Neuronal stem cell (in vitro differentiated cells): ENCODE measurements around the gene OSGEP.
A peak's percentile ranks its signal among the peaks of the same experiment; 100 is the strongest.

Experiments used
- DNase-seq: peaks from one replicate; pipeline ENCODE4 v3.0.0-alpha.2; 2013; ENCODE audit warnings: low spot score
- H2AFZ ChIP-seq: one replicate; pipeline ENCODE4 v1.6.1; 2013; ENCODE audit warnings: mild to moderate bottlenecking, low read length, inconsistent platforms
- H2AK5ac ChIP-seq: 2 replicates; pipeline ENCODE4 v1.6.1; 2013; ENCODE audit warnings: low read depth, mild to moderate bottlenecking, inconsistent platforms, low read length, moderate library complexity, mixed read lengths
- H2BK120ac ChIP-seq: 2 replicates; pipeline ENCODE4 v1.6.1; 2013; ENCODE audit warnings: low read depth, mild to moderate bottlenecking, inconsistent platforms, low read length, moderate library complexity, mixed read lengths
- H2BK12ac ChIP-seq: one replicate; pipeline ENCODE4 v1.6.1; 2013; ENCODE audit warnings: low read length, inconsistent platforms
- H2BK15ac ChIP-seq: 2 replicates; pipeline ENCODE4 v1.6.1; 2013; ENCODE audit warnings: mild to moderate bottlenecking, low read length, inconsistent platforms, mixed read lengths
- H2BK5ac ChIP-seq: one replicate; pipeline ENCODE4 v1.6.1; 2013; ENCODE audit warnings: inconsistent platforms, mild to moderate bottlenecking, low read length, moderate library complexity
- H3K14ac ChIP-seq: one replicate; pipeline ENCODE4 v1.6.1; 2013; ENCODE audit warnings: low read length, inconsistent platforms
- H3K18ac ChIP-seq: 2 replicates; pipeline ENCODE4 v1.6.1; 2013; ENCODE audit warnings: low read length, inconsistent platforms
- H3K23ac ChIP-seq: 2 replicates; pipeline ENCODE4 v1.6.1; 2013; ENCODE audit warnings: low read depth, mild to moderate bottlenecking, mixed read lengths, low read length, inconsistent platforms; ENCODE audit not compliant: poor library complexity
- H3K27ac ChIP-seq: replicated peaks from 3 replicates; pipeline ENCODE4 v1.5.1; 2013; ENCODE audit warnings: low read length, inconsistent platforms
- H3K27me3 ChIP-seq, 3 experiments: 2 replicates each; pipeline ENCODE4 v1.6.1; 2013; ENCODE audit warnings: low read length in 3 of 3, mild to moderate bottlenecking in 2 of 3, inconsistent platforms in 1 of 3, low read depth in 1 of 3, mixed read lengths in 1 of 3, moderate library complexity in 1 of 3; ENCODE audit not compliant: control insufficient read depth in 3 of 3, insufficient read depth in 3 of 3
- H3K36me3 ChIP-seq, 2 donors: replicated peaks in 1 of 2; 2 replicates each; pipeline ENCODE4 v1.6.1; 2013; ENCODE audit warnings: low read length in 2 of 2; ENCODE audit not compliant: control insufficient read depth in 2 of 2, insufficient read depth in 2 of 2
- H3K4ac ChIP-seq: 2 replicates; pipeline ENCODE4 v1.6.1; 2013; ENCODE audit warnings: inconsistent platforms, mild to moderate bottlenecking, low read length, moderate library complexity
- H3K4me1 ChIP-seq, 2 donors: 1 replicate in 1 of 2; 2 replicates in 1 of 2; pipeline ENCODE4 v1.6.1; 2013; ENCODE audit warnings: low read length in 2 of 2, low read depth in 1 of 2; ENCODE audit not compliant: control insufficient read depth in 2 of 2, insufficient read depth in 1 of 2
- H3K4me2 ChIP-seq: one replicate; pipeline ENCODE4 v1.6.1; 2013; ENCODE audit warnings: mild to moderate bottlenecking, low read length, inconsistent platforms; ENCODE audit not compliant: insufficient read depth, poor library complexity, severe bottlenecking
- H3K4me3 ChIP-seq, 2 donors: 2 replicates each; pipeline ENCODE4 v1.5.1; 2013; ENCODE audit warnings: low read length in 2 of 2, mild to moderate bottlenecking in 2 of 2, inconsistent platforms in 1 of 2, moderate library complexity in 1 of 2
- H3K79me1 ChIP-seq: one replicate; pipeline ENCODE4 v1.6.1; 2013; ENCODE audit warnings: low read depth, mild to moderate bottlenecking, inconsistent platforms, low read length, moderate library complexity
- H3K9ac ChIP-seq: one replicate; pipeline ENCODE4 v1.6.1; 2013; ENCODE audit warnings: mild to moderate bottlenecking, low read depth, low read length, inconsistent platforms; ENCODE audit not compliant: poor library complexity
- H3K9me3 ChIP-seq, 2 donors: replicated peaks in 1 of 2; 2 replicates each; pipeline versions ENCODE3 to v1.6.1; 2013; ENCODE audit warnings: low read length in 2 of 2, mild to moderate bottlenecking in 2 of 2, inconsistent platforms in 1 of 2, low read depth in 1 of 2, mixed read lengths in 1 of 2, moderate library complexity in 1 of 2; ENCODE audit not compliant: control insufficient read depth in 2 of 2, insufficient read depth in 1 of 2
- H4K8ac ChIP-seq: one replicate; pipeline ENCODE4 v1.6.1; 2013; ENCODE audit warnings: low read depth, mild to moderate bottlenecking, inconsistent platforms, low read length, moderate library complexity
- H4K91ac ChIP-seq: one replicate; pipeline ENCODE4 v1.6.1; 2013; ENCODE audit warnings: low read length, low read depth, mild to moderate bottlenecking, inconsistent platforms; ENCODE audit not compliant: poor library complexity
- WGBS, 2 donors: extraction: QIAGEN DNeasy Blood & Tissue Kit; methylation state at CpG; one replicate each; pipeline ENCODE4 v1.1.7; 2013; ENCODE audit warnings: missing lambda C conversion rate in 2 of 2, mixed read lengths in 1 of 2; ENCODE audit not compliant: insufficient read length in 2 of 2, insufficient replicate concordance in 1 of 2; ENCODE audit errors: extremely low coverage in 2 of 2; 5-methylcytosine and 5-hydroxymethylcytosine counted together

The OSGEP gene

DNA sequence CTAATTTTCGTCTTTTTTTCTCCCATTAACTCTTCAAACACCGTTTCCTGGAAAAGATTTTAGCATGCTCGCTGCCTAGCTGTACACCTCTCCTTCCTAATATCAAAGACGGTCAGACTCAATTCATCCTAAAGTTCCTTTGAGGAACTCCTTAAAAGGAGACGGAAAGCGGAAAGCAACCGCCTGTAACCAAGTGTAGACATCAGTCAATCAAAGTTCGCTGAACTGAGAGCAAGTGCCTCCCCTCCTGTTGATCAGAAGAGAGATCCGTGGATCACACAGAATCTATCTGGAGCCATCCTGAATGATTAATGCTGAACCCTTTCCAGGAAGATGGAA, 40.9 kb downstream of the OSGEP start:
- DNase-seq, result no peak
- no peak overlapping the region for H3K9ac ChIP-seq
- no peaks in the 10 kb centered on the region for H3K79me1 ChIP-seq
- no peak overlapping the region for H3K23ac ChIP-seq
- H3K4ac ChIP-seq, result no peak overlapping the region
- WGBS, 2 donors, result no CpG with 5 or more reads among the region's 9 CpGs
- H3K9me3 ChIP-seq, result no peaks in the 10 kb centered on the region
- H2BK12ac ChIP-seq, result no peak overlapping the region
- H2BK120ac ChIP-seq, result no peak overlapping the region
- no peak overlapping the region for H3K18ac ChIP-seq
- H2AK5ac ChIP-seq, result no peak overlapping the region
- no peaks in the 10 kb centered on the region for H3K36me3 ChIP-seq
- H4K91ac ChIP-seq, result no peak overlapping the region
- H4K8ac ChIP-seq, result no peak overlapping the region
- no peak overlapping the region for H2BK5ac ChIP-seq
- peak overlapping the region; percentile 99 for H2AFZ ChIP-seq
- peak overlapping the region; percentile 86 to 89 for H3K4me3 ChIP-seq
- no peak overlapping the region for H2BK15ac ChIP-seq
- H3K27ac ChIP-seq, result no peak overlapping the region
- peaks cover 0 to 2% of the 10 kb centered on the region in 2 donors for H3K4me1 ChIP-seq
- no peak overlapping the region for H3K14ac ChIP-seq
- peaks cover 0 to 3% (median 0%) of the 10 kb centered on the region in 3 experiments for H3K27me3 ChIP-seq
- peak overlapping the region; percentile 69 for H3K4me2 ChIP-seq

DNA sequence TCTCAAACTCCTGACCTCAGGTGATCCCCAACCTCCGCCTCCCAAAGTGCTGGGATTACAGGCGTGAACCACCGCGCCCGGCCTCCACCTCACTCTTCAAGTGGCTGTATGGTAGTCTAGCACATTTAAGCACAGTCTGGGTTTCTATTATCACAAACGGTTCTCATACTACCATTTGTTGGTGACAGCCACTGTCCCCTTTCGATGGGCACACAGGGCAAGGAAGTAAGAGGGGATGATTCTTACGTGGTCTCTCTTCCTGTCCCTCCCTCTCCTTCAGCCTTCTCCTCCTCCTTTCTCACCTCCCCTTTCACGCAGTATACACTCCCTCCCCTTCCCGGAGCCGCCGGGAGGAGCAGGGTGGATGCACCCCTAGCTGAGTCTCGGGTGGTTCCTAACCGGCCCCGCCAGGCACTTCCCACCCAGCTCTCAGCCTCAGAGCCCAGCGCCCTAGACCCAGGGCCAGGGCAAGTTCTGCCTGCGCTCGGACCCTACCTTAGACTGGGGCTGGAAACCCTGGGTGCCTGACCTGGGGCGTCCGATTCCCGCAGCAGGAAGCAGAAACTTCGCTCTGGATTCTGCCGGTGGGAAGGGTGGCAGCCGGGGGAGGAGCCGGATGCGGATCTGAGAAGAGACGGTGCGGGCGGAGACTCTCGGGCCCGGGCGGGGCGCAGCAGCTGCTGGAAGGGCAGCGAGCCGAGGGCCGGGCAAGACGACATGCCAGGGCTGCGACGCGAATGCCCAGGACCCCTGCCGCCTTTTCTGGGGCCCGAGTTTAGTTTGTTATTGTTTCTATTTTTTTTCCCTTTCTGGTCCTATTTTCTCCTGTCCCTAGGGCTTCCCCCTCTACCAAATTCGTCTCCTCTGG, 41.5 kb downstream of the OSGEP start, which contains the start of gene TEP1:
Gene TEP1 (minus strand): TSS at position 626 of the 868 bp plus-strand sequence. CDS start 5,062 bp downstream, outside the sequence.
- peaks cover under 1 to 4% of the 10 kb centered on the region in 2 donors for H3K36me3 ChIP-seq
- no peak within 1 kb of the TSS for H2BK120ac ChIP-seq
- H4K91ac ChIP-seq, result no peak within 1 kb of the TSS
- peak within 1 kb of the TSS; percentile 99 for H2AFZ ChIP-seq
- peak within 1 kb of the TSS; percentile 62 for H2BK5ac ChIP-seq
- H3K4ac ChIP-seq, result no peak within 1 kb of the TSS
- H3K27me3 ChIP-seq, result no peaks in the 10 kb centered on the region
- no peak within 1 kb of the TSS for H2AK5ac ChIP-seq
- peak within 1 kb of the TSS; percentile 62 for H3K27ac ChIP-seq
- peak within 1 kb of the TSS; percentile 97 for H3K18ac ChIP-seq
- H3K79me1 ChIP-seq, result no peaks in the 10 kb centered on the region
- H3K9ac ChIP-seq, result peak within 1 kb of the TSS; percentile 89
- H4K8ac ChIP-seq, result no peak within 1 kb of the TSS
- H3K4me1 ChIP-seq, result peaks cover 0 to 2% of the 10 kb centered on the region in 2 donors
- peak within 1 kb of the TSS; percentile 54 for H2BK15ac ChIP-seq
- no peak within 1 kb of the TSS for H3K14ac ChIP-seq
- peak within 1 kb of the TSS; percentile 86 to 89 for H3K4me3 ChIP-seq
- DNase-seq, result peak; percentile 67
- WGBS, 2 donors, result no CpG with 5 or more reads among the region's 43 CpGs
- H3K23ac ChIP-seq, result peak within 1 kb of the TSS; percentile 98
- peak within 1 kb of the TSS; percentile 69 for H3K4me2 ChIP-seq
- no peaks in the 10 kb centered on the region for H3K9me3 ChIP-seq
- H2BK12ac ChIP-seq, result peak within 1 kb of the TSS; percentile 69

DNA sequence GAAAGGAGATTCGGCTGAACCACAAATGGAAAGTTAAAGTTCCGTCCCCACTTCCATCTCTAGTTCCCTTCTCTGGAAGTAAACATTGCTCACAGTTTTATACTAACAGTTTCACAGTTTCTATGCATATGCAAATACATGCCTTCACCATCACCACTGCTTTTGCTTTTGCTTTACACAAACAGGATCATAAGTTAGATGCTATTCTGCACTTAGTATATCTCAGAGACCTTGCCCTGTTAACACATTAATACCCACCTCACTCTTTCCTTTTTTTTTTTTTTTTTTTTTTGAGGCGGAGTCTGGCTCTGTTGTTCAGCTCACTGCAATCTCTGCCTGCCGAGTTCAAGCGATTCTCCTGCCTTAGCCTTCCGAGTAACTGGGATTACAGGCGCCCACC, 42.2 kb downstream of the OSGEP start:
- Histone ChIP-seq H3K27ac (no peak overlapping the region), H3K36me3 (peaks cover 3 to 10% of the 10 kb centered on the region in 2 donors), H3K4ac (no peak overlapping the region), H3K14ac (no peak overlapping the region), H3K4me2 (peak overlapping the region; percentile 69), H2BK5ac (no peak overlapping the region), H4K91ac (no peak overlapping the region), H3K9me3 (no peaks in the 10 kb centered on the region), H3K79me1 (no peaks in the 10 kb centered on the region), H2BK12ac (no peak overlapping the region), H3K9ac (no peak overlapping the region), H2AFZ (peak overlapping the region; percentile 99), H3K4me1 (peaks cover 0 to 2% of the 10 kb centered on the region in 2 donors), H3K27me3 (no peaks in the 10 kb centered on the region), H4K8ac (no peak overlapping the region), H2BK120ac (no peak overlapping the region), H3K4me3 (peak overlapping the region; percentile 86 to 89), H2AK5ac (no peak overlapping the region), H3K18ac (no peak overlapping the region), H3K23ac (no peak overlapping the region), H2BK15ac (no peak overlapping the region)
- DNase-seq, result no peak
- no CpG with 5 or more reads among the region's 7 CpGs for WGBS, 2 donors

DNA sequence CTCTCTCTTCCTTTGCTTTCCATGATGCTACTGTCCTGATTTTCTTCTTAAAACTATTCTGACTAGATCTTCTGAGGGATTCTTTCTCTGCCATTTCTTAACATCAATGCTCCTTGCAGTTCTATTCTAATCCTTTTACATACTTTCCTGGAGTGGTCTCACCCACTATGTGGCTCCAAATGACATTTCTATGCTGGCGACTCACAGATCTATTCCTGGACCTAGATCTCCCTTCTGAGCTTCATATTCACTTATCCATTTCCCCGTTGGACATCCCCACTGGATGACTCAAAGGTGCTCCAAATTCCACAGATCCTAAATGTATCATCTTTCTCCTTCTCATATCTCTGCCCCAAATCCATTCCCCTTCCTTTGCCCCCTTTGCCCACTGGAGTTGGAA, 45.4 kb downstream of the OSGEP start:
- Histone ChIP-seq H2BK12ac (no peak overlapping the region), H4K91ac (no peak overlapping the region), H3K18ac (no peak overlapping the region), H3K27me3 (no peaks in the 10 kb centered on the region), H2AK5ac (no peak overlapping the region), H3K9me3 (no peaks in the 10 kb centered on the region), H3K4me1 (no peaks in the 10 kb centered on the region), H2BK15ac (no peak overlapping the region), H2BK120ac (no peak overlapping the region), H3K4me2 (no peak overlapping the region), H3K79me1 (no peaks in the 10 kb centered on the region), H3K9ac (no peak overlapping the region), H3K4me3 (no peak overlapping the region), H3K23ac (no peak overlapping the region), H3K4ac (no peak overlapping the region), H3K27ac (no peak overlapping the region), H4K8ac (no peak overlapping the region), H2BK5ac (no peak overlapping the region), H3K36me3 (peaks cover 8 to 38% of the 10 kb centered on the region in 2 donors), H3K14ac (no peak overlapping the region), H2AFZ (no peak overlapping the region)
- no peak for DNase-seq
- WGBS, 2 donors, result no CpG with 5 or more reads among the region's 2 CpGs
